ENCODE measurements around the gene CMSS1.

CMSS1 gene

GRCh38 chr3:99874237-99875002 is 56.8 kb downstream of the CMSS1 start:
- DNase-seq (ENCODE audit: low read depth, low spot score), result no peak

- DNase-seq (ENCODE audit: low read depth, low spot score), result no peak
Measured at GRCh38 chr3:99875581-99875928, 57.9 kb downstream of the CMSS1 start.

GRCh38 chr3:99875929-99876841 is 58.5 kb downstream of the CMSS1 start:
- DNase-seq (ENCODE audit: low read depth, low spot score), result peak; percentile 96

GRCh38 chr3:99877031-99877579 is 59.4 kb downstream of the CMSS1 start:
- no peak for DNase-seq (ENCODE audit: low read depth, low spot score)

GRCh38 chr3:99878005-99878404 is 60.3 kb downstream of the CMSS1 start:
- DNase-seq (ENCODE audit: low read depth, low spot score), result no peak

GRCh38 chr3:99879275-99879674 is 61.6 kb downstream of the CMSS1 start:
- DNase-seq (ENCODE audit: low read depth, low spot score), result no peak

- no peak for DNase-seq (ENCODE audit: low read depth, low spot score)
Measured at GRCh38 chr3:99881121-99881524, 63.5 kb downstream of the CMSS1 start.

GRCh38 chr3:99882436-99883137 is 64.9 kb downstream of the CMSS1 start:
- no peak for DNase-seq (ENCODE audit: low read depth, low spot score)

GRCh38 chr3:99883138-99883461 is 65.4 kb downstream of the CMSS1 start:
- no peak for DNase-seq (ENCODE audit: low read depth, low spot score)

GRCh38 chr3:99883693-99884092 is 66.0 kb downstream of the CMSS1 start:
- no peak for DNase-seq (ENCODE audit: low read depth, low spot score)

- no peak for DNase-seq (ENCODE audit: low read depth, low spot score)
Measured at GRCh38 chr3:99884484-99884883, 66.8 kb downstream of the CMSS1 start.

GRCh38 chr3:99885085-99885484 is 67.4 kb downstream of the CMSS1 start:
- no peak for DNase-seq (ENCODE audit: low read depth, low spot score)

GRCh38 chr3:99885851-99886250 is 68.2 kb downstream of the CMSS1 start:
- no peak for DNase-seq (ENCODE audit: low read depth, low spot score)

GRCh38 chr3:99891610-99892285 is 74.1 kb downstream of the CMSS1 start:
- DNase-seq (ENCODE audit: low read depth, low spot score), result no peak

GRCh38 chr3:99892332-99892731 is 74.7 kb downstream of the CMSS1 start:
- no peak for DNase-seq (ENCODE audit: low read depth, low spot score)

GRCh38 chr3:99895131-99895696 is 77.6 kb downstream of the CMSS1 start:
- no peak for DNase-seq (ENCODE audit: low read depth, low spot score)

GRCh38 chr3:99895703-99896441 is 78.2 kb downstream of the CMSS1 start:
- DNase-seq (ENCODE audit: low read depth, low spot score), result no peak

GRCh38 chr3:99896482-99896881 is 78.8 kb downstream of the CMSS1 start:
- DNase-seq (ENCODE audit: low read depth, low spot score), result no peak

GRCh38 chr3:99899603-99900002 is 81.9 kb downstream of the CMSS1 start:
- DNase-seq (ENCODE audit: low read depth, low spot score), result no peak

- DNase-seq (ENCODE audit: low read depth, low spot score), result no peak
Measured at GRCh38 chr3:99900248-99900647, 82.6 kb downstream of the CMSS1 start.
